ENCODE measurements around the gene ARHGEF33. TPM values are rescaled to one million over a fixed set of nuclear protein-coding genes. Genes with fewer than 3 reads are reported as not detected.
"Not testable (repeated sequence)": the region's sequence is repeated elsewhere in the genome, so short reads cannot be mapped to it uniquely, and the experiment has no call there.

The ARHGEF33 gene
- total RNA-seq, 1 donor: under 0.01 TPM

DNA sequence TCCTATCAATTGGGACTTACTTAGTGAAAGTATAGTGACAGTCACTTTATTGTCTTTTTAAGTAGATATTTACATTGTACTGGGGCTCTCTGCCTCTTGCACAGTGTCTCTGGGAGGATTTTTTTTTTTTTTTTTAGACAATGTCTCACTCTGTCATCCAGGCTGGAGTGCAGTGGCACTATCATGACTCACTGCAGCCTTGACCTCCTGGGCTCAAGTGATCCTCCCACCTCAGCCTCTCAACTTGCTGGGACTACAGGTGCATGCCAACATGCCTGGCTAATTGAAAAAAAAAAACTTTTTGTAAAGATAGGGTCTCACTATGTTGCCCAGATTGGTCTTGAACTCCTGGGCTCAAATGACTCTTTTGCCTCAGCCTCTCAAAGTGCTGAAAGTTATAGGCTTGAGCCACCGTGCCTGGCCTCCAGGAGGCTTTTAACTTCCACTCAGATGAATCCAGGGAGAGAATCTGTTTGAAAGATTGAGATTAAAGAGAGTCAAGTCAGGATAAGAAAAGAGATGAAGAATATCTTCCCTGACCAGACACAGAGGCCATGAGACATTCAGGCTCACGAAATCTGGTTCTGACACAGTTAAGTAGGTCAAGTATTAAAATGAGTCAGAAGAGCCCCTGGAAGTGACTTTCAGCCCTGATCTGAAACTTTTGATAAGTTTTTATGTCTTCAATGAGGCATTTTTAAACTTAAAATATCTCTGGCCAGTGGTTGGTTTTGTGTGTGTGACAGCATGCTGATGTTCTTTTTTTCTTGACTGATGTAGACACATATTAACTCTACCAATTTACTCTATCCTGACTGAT is 18.3 kb downstream of the ARHGEF33 start:
- no peak for DNase-seq (ENCODE audit: low read depth in 2 of 3, low spot score in 2 of 3)

DNA sequence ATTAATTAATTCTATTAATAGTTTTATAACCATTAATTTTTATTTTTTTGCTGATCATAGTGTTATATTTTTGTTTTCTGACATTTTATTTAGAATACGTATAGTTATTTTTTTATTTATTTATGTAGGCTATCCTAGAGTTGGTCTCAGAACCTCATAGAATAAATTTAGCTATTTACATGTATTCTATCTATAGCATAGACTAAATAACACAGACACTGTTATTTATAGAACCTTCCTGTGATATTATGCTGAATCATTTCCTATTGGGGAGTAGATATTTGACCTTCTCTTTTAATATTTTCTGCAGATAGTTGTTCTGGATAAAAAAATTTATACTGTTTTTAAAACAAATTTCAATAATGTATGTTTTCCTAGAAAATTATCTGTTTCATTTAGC is 20.2 kb downstream of the ARHGEF33 start:
- no peak for DNase-seq (ENCODE audit: low read depth in 2 of 3, low spot score in 2 of 3)

DNA sequence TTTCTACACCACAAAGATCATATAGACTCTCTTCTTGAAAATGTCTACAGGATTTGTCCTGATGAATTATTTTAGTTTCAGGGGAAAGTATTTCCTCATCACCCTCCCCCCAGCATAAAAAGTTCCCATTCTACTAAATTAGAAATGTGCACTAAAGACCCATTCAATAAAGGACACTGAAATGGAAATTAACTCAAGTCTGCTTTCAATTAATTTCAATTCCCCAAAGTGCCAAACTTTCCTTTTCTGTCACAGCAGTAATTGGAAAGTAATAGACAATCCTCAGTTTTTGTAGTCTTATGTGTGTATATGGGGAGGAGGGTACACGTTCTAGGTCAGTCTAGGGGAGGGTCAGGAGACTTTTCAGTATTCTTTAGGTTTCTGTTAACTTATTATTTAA is 21.5 kb downstream of the ARHGEF33 start:
- no peak for DNase-seq (ENCODE audit: low read depth in 2 of 3, low spot score in 2 of 3)

DNA sequence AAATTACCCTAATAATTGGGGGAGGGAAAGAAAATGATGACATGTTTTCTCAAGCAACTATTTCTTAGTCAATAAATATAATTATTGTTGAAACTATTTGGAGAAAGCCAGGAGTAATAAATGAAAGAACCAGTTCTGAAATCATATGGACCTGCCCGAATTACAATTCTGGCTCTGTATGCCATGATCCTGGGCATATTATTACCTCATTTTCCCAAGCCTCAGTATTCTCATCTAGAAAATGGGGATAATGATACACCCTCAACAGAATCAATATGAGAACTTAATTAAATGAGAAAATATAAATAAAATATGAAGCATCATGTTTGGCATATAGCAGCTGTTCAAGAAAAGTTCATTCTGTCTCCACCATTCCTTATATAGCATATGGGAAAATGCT is 22.9 kb downstream of the ARHGEF33 start:
- DNase-seq (ENCODE audit: low read depth in 2 of 3, low spot score in 2 of 3): no peak

DNA sequence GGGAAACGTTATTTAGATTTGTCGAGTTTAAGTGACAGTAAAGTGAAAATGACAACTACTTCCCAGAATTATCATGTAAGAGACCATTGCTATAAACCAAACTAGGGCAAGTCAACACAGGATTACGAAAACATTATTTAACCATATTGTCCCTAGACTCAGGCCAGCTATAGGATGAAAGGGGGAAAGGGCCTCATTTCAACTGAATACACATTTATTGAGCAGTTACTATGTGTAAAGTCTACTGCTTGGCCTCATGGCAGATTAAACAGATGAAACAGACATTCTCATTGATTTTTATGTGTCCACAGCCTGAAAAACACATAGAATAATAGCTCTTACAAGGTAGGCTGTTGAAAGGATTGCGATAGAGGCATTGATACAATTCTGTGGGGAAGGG is 32.7 kb downstream of the ARHGEF33 start:
- DNase-seq (ENCODE audit: low read depth in 2 of 3, low spot score in 2 of 3): no peak

DNA sequence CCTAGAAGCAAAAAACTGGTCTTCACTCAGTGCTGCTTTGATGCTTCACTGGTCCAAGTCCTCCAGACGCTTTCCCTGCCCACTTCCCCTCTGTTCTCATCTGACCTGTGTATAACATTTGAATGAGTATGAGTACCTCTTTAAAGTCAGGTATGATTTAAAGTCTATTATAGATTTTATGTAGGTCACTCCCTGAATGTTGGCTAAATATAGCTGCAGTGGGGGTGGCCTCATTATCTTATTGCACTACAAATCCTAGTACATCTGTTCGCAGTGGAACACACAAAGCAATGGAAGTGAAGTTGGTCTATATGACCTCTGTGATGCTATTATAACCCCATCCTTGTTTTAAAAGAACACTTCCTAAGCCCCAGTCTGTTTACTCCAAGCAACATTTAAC is 33.2 kb downstream of the ARHGEF33 start:
- DNase-seq (ENCODE audit: low read depth in 2 of 3, low spot score in 2 of 3): no peak

DNA sequence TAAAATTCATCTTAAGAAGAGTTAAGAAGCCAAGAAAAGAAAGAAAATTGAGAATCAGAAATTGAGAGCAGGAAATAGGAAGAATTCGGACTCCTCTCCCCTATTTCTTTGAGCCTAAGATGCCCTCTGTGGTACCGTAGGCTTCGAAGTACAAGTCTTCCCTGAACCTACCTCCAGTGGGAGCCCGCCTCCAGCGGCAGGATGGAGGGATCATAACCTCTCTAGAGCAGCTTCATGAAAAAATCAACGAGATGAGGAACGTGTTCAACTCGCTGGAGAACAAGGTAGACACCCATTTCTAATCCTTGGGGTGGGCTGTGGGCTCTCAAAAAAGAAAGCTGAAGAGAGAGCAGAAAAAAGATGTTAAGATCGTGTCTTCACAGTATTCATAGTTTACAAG is 36.3 kb downstream of the ARHGEF33 start:
- DNase-seq (ENCODE audit: low read depth in 2 of 3, low spot score in 2 of 3): no peak

DNA sequence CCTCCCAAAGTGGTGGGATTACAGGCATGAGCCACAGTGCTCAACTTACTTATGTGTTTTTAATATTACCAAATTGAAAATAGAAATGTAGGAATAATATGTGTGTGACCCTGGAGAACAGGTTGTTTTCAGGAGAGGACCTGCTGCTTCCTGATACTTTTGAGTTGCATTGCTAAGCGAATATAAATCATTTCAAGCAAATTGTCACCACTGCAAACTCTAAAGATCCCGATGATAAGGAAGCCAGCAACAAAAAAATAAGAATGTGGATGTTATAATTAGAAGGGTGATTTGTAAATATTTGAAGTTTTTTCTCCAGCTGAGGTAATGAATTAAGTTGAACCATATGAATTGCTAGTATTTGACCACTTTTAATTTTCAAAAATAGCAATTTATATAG is 40.9 kb downstream of the ARHGEF33 start:
- DNase-seq (ENCODE audit: low read depth in 2 of 3, low spot score in 2 of 3): no peak

DNA sequence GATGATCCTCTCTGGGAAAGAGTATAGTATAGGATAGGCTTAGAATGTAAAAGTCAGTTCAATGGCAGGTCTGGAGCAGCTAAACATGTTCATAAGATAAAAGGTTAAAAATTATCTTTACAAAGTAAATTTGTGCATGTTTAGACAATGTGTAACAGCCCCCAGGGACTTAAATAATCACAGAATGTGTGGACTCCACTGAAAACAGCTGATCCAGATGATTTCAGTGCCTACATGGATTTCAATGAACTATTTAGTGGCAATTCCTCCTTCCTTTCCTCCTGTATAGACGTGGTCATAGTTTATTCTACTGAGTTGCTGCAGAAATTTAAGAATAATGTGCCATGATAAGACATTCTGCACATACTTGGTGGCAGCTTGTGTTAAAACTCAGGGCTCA is 42.9 kb downstream of the ARHGEF33 start:
- DNase-seq (ENCODE audit: low read depth in 2 of 3, low spot score in 2 of 3): no peak

DNA sequence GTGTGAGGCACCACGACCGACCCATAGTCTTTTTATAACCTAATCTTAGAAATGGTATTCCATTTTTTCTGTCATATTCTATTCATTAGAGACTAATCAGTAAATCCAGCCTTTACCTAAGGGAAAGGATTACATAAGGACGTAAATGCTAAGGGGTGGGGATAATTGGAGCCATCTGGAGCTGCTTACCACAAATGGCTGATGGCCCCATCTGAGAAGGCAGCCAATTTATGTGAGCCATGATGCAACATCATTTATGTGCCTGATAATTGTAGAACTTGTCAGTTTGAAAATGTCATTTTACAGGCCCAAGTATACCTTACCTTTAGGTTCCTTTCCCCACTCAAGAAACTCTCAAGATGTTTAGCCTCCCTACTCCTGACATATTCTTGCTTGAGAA is 44.0 kb downstream of the ARHGEF33 start:
- DNase-seq (ENCODE audit: low read depth in 2 of 3, low spot score in 2 of 3): no peak

DNA sequence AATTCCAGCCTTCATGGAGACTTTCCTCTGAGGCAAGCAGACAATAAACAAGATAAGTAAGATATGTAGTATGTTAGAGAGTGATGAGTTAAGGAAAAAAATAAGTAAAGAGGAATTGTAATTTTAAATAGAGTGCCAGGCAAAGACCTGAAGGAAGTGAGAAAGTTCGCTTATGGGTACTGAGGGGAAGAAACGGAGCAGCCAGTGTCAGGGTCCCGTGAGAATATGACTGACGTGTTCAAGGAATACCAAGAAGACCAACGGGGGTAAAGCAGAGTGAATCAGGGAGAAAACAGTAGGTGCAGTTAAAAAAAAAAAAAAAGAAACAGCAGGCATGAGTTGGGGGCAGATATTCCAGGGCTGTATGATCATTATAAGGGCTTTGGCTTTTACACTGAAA is 45.1 kb downstream of the ARHGEF33 start:
- DNase-seq (ENCODE audit: low read depth in 2 of 3, low spot score in 2 of 3): no peak

DNA sequence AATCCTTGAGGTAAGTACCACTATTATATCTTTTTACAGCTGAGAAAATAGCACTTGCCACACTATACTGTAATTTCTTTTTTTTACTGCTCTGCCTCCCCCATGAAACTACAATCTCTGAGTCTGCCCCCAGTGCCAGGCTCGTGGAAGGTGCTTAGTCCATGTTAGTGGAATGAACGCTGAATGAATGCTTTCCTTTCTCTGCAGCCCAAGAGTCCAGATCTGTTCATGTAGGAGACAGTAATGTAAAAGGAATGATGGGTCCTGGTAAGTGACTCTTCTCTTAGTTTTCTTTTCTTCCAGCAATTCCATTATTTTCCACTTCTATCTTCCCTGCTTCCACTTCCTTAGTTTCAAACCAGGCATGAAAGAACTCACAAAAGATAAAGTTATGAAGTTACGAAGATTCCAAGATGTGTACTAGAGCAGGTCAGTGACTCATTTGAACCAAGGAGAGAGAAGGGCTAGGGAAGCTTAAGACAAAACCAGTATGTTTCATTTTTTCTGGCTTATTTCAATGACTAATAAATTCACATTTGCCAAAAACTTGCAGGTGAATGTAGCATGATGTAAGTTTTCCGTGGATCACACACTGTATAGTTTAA is 46.0 kb downstream of the ARHGEF33 start:
- no peak for DNase-seq (ENCODE audit: low read depth in 2 of 3, low spot score in 2 of 3)

DNA sequence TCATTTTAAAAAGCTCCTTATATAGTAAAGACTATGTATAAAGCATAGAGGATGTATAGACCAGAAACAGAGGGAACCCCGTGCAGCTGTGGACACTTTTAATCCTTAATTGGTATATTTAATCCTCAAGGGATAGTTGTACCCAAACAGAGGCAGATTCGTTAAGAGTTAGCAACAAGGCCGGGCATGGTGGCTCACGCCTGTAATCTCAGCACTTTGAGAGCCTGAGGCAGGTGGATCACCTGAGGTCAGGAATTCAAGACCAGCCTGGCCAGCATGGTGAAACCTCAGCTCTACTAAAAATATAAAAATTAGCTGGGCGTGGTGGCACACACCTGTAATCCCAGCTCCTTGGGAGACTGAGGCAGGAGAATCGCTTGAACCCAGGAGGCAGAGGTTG is 46.8 kb downstream of the ARHGEF33 start:
- not testable (repeated sequence) for DNase-seq (ENCODE audit: low read depth in 2 of 3, low spot score in 2 of 3)

DNA sequence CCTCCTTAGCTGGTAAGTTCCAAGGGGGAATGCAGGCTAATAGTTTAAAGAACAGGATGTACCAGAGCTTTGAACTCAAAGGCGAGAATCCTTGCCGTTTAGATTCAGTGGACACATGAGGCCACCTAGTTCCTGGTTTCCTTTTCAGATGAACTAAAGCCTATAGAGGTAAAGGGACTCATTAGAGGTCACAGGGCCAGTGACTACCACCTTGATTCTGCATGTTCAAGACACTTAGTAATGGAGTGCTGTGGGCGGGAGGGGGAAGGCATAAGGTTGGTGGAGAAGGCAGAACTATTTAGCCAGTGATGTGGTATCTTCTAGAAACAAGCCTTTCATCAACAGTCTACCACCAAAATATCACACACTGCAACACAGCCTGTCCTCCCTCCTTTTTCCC is 47.9 kb downstream of the ARHGEF33 start:
- DNase-seq (ENCODE audit: low read depth in 2 of 3, low spot score in 2 of 3): no peak

DNA sequence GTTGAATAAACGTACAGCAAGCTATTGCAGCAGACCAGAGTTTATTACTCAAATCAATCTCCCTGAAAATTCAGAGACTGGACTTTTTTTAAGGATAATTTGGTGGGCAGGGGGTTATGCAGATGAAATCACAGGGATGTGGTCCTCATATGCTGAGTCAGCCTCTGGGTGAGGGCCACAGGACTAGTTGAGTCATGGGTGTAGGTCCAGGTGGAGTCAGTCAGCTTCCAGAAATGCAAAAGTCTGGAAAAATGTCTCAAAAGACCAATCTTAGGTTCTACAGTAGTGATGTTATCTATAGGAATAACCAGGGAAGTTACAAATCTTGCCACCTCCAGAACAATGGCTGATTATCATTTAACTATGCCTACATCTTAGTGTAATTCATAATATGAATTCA is 51.1 kb downstream of the ARHGEF33 start:
- no peak for DNase-seq (ENCODE audit: low read depth in 2 of 3, low spot score in 2 of 3)

DNA sequence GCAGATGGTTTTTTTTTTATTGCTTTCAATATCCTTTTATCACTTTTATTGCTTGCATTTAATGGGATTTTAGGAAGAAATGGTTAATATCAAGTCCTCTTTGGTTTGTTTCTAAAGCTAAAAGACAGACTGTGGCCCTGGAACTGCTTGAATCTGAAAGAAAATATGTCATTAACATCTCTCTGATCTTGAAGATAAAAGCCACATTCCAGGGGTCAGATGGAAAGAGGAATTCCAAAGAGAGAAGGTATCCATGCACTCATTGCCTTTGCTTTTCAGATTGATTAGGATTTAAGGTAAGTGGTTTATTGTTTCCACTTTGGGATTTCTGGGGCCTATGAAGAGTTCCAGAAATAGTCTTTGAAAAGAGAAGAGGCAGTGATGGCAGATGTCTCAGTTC is 54.1 kb downstream of the ARHGEF33 start:
- DNase-seq (ENCODE audit: low read depth in 2 of 3, low spot score in 2 of 3): no peak

DNA sequence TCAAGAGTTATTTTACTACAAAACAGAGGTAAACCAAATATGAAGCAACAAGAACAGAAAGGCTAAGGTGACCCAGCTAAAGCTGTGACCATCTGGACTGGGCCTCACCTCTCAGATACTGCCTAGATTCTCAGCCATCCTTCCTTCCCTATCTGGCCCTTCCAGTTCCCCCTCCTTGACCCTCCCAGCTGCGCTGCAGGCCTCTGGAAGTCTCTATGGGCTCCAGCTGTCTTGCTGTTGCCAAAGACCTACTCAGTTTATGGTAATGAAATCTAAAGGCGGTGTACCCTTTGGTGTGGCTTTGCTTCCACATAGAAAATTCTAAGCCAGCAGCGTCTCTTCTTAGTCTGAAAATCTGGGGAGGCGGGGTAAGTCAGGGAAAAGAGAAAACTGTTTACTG is 55.7 kb downstream of the ARHGEF33 start:
- DNase-seq (ENCODE audit: low read depth in 2 of 3, low spot score in 2 of 3): no peak

DNA sequence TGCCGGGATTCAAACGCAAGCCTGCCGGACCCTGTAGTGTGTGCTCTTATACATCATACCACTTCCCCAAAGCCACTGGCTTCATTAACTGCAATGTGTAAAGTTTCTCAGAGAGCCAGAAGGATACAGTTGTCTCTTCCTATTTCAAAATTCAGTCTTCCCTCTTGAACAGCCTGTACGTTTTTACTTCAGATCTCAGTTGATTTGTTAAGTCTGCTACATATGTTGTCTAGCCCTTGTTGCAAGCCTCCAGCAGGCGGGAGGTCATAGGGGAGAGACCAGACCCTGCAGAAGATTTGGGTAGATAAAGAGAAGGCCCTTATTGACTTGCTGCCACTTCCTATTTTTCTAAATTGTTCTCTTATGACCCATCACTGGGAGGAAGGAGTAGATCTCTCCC is 56.2 kb downstream of the ARHGEF33 start:
- peak in 1 of 3 donors; percentile 9 for DNase-seq (ENCODE audit: low read depth in 2 of 3, low spot score in 2 of 3)

DNA sequence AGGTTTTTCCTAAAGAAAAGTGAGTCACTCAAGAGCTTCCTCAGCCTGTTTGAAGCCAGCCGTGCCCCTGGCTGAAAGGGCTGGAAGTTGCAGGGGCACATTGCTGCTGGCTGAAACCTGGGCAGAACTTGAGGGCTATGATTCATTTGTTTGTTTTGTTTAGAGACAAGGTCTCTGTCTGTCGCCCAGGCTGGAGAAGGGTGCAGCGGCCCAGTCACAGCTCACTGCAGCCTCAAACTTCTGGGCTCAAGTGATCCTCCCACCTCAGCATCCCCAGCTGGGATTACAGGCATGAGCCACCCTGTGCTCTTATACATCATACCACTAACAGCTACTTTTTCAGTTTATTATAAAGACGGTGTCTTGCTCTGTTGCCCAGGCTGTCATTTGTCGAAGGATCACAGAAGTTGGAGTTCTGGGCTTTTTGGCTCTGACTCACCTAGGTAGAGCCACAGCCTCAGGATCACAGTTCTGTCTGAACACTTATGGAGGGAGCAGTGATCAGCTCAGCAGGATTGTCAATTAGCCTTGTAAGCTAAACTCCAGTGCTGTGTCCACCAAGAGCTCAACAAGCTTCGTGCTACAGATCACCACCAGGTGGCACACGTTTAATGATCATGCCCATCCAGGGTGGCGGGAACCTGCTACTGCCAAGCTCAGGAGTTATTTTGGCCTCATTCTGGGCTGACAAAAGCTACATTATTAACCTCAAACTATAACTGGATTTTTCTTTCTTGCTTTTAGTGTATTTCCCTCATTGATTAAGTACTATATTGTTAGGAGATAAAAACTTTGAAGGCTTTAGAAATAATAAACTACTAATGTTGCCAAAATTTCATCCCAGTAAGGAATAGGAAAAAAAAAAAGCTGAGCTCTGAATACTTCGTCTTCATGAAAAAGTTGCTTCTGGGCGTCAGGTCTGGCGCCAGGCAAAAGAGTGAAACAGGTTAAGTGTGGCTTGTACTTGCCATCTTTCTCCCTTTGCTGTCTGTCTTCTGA is 57.9 kb downstream of the ARHGEF33 start:
- peak; percentile 7 to 86 (median 62) for DNase-seq (ENCODE audit: low read depth in 2 of 3, low spot score in 2 of 3)

DNA sequence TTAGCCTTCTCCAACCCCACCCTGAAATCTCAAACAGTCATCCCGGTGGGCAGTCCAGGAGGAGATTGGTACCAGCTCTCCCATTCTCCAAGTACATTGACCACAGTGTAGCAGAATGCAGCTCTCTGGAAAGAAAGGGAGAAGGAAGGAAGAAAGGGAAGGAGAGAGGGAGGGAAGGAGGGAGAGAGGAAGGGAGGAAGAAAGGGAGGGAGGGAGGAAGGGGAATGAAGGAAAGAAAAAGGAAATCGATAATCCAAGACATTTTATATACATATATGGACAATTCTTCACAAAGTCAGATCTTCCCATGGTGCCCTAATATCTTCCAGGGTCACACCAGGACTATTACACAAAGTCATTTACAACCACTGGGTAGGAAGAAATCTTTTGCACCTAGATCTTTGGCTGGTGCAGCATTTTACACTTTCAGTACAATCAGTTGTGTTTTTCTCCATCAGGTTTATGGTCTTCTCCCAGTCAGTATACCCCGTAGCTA is 58.8 kb downstream of the ARHGEF33 start:
- no peak for DNase-seq (ENCODE audit: low read depth in 2 of 3, low spot score in 2 of 3)

DNA sequence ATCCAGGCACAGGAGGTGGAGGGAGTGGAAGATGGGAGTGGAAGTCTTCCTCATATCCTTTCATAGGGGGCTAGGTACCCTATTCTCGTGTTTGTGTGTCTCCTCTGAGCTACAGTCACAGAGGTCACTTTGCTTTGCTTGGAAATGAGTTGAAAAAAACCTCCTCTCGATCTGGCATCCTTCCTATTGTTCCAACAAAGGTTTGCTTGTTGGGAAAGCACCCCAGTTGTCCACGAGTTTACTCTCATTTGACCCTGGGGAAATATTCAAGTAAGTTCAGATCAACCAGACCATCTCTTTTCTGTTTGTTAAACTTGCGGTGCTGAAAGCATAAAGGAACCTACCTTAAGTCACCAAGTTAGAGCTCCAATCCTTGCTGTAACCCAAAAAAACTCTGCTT is 59.3 kb downstream of the ARHGEF33 start:
- DNase-seq (ENCODE audit: low read depth in 2 of 3, low spot score in 2 of 3): no peak

Data from hematopoietic multipotent progenitor cell (in vitro differentiated cells).